PC-3 (cell line): ENCODE data around the gene MRM1. TPM values are rescaled to one million over a fixed set of nuclear protein-coding genes. Genes with fewer than 3 reads are reported as not detected.

Experiments used
- ATAC-seq: fragments of 200-7000 bp; cut with Tn5 transposase; 2 replicates; pipeline ENCODE4 v1.9.1; 2020; ENCODE audit warnings: mild to moderate bottlenecking, moderate library complexity
- BruUV-seq: library from RNA; stranded (reverse); fragments of 400-500 nt; replicated peaks from 2 replicates; lab custom pipeline; 2021; lab: Mats Ljungman, UMichigan
- CTCF ChIA-PET: fragments of 300-600 bp; sonication (Branson Sonifier 250); formaldehyde crosslinking; loops from one replicate; lab custom pipeline; 2022; ENCODE audit warnings: antibody characterized with exemption; lab: Charles Lee
- POLR2A ChIA-PET: fragments of 300-600 bp; sonication (Branson Sonifier 250); formaldehyde crosslinking; loops from one replicate; lab custom pipeline; 2022; ENCODE audit warnings: antibody characterized with exemption; ENCODE audit not compliant: unreplicated experiment; lab: Charles Lee
- DNase-seq: peaks from one replicate; pipeline ENCODE4 v3.0.0-alpha.2; 2015
- H2AFZ ChIP-seq: fragments of 300-600 bp; sonication (generic); 2 replicates; pipeline ENCODE4 v1.6.0; 2016; ENCODE audit warnings: antibody characterized with exemption, low read length
- H3F3A ChIP-seq: fragments of 300-600 bp; sonication (generic); one replicate; pipeline ENCODE4 v1.6.0; 2017; ENCODE audit warnings: antibody characterized with exemption, low read length, control low read depth, mild to moderate bottlenecking; ENCODE audit not compliant: unreplicated experiment
- H3K27ac ChIP-seq: fragments of 300-600 bp; sonication (generic); 2 replicates; pipeline ENCODE4 v1.5.1; 2016; ENCODE audit warnings: mild to moderate bottlenecking, low read length
- H3K27me3 ChIP-seq: fragments of 300-600 bp; sonication (generic); 2 replicates; pipeline ENCODE4 v1.6.1; 2016; ENCODE audit warnings: low read length, mixed read lengths
- H3K36me3 ChIP-seq: fragments of 300-600 bp; sonication (generic); 2 replicates; pipeline ENCODE4 v1.6.1; 2016; ENCODE audit warnings: low read depth, mixed run types, low read length, mixed read lengths
- H3K4me1 ChIP-seq: fragments of 300-600 bp; sonication (generic); 2 replicates; pipeline ENCODE4 v1.5.1; 2016; ENCODE audit warnings: low read length; ENCODE audit not compliant: insufficient read depth
- H3K4me2 ChIP-seq: fragments of 300-600 bp; sonication (generic); 2 replicates; pipeline ENCODE4 v1.6.0; 2016; ENCODE audit warnings: low read length
- H3K4me3 ChIP-seq: fragments of 300-600 bp; sonication (generic); 2 replicates; pipeline ENCODE4 v1.5.1; 2016; ENCODE audit warnings: mild to moderate bottlenecking, low read length, mixed read lengths
- H3K79me2 ChIP-seq: fragments of 300-600 bp; sonication (generic); 2 replicates; pipeline ENCODE4 v1.6.1; 2017; ENCODE audit warnings: low read length, mixed read lengths
- H3K9ac ChIP-seq: fragments of 300-600 bp; sonication (generic); 2 replicates; pipeline ENCODE4 v1.6.0; 2016; ENCODE audit warnings: mild to moderate bottlenecking, low read length
- H3K9me2 ChIP-seq: fragments of 300-600 bp; sonication (generic); replicated peaks from 2 replicates; pipeline ENCODE4 v1.6.1; 2016; ENCODE audit warnings: mixed run types, low read length, mixed read lengths
- H3K9me3 ChIP-seq: fragments of 300-600 bp; sonication (generic); 2 replicates; pipeline ENCODE4 v1.6.1; 2016; ENCODE audit warnings: low read length, mixed read lengths
- H4K20me1 ChIP-seq: fragments of 300-600 bp; sonication (generic); 2 replicates; pipeline ENCODE4 v1.6.1; 2016; ENCODE audit warnings: low read length, mixed read lengths
- EZH2 ChIP-seq: fragments of 300-600 bp; sonication (generic); IDR thresholded peaks from one replicate; pipeline ENCODE4 v1.6.1; 2017; ENCODE audit warnings: antibody characterized with exemption, mild to moderate bottlenecking, low read length; ENCODE audit not compliant: unreplicated experiment
- EZH2phosphoT487 ChIP-seq: fragments of 300-600 bp; sonication (generic); IDR thresholded peaks from 2 replicates; pipeline ENCODE4 v1.6.1; 2018; ENCODE audit warnings: mild to moderate bottlenecking, antibody characterized with exemption, low read length, borderline replicate concordance
- intact Hi-C: fragments of 100-400 bp; cut with micrococcal nuclease; formaldehyde crosslinking; loops from 2 replicates; pipeline ENCODE4 v1.9.0; 2023
- total RNA-seq: library from RNA; depleted of rRNA; stranded (reverse); fragments of >200 nt; gene quantifications from 2 replicates; pipeline ENCODE4 v1.2.3, GENCODE V29; 2014
- TF ChIP-seq, protein P1 (sequence below): fragments of 300-600 bp; sonication (generic); conservative IDR thresholded peaks from 2 replicates; pipeline ENCODE4 v1.5.1; 2017; ENCODE audit warnings: antibody characterized with exemption, low read depth, mild to moderate bottlenecking, low read length

Gene MRM1
- total RNA-seq, 1 experiment from 2014 or later: 9.2 TPM

DNA sequence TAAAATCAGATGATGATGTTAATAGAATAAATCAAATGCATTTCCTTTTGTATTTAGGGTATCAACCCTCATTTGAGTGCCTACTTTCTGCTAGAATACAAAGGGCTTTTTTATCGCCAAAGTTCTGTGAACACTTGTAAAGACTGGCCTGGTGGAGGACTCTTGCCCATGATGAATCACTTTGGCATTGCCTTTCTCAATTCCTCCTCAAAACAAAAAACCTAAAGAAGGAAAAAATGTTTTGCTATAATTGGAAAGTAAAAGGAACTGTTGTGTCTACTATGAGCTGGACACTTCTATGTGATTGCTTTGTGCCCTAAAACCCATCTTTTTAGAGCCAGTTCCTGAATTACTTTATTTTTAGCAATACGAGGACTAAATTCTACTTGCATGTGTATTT lies 22.7 kb upstream of the MRM1 start:
- no peaks in the 10 kb centered on the region for H3F3A ChIP-seq
- TF ChIP-seq EZH2phosphoT487 (no peak), EZH2 (no peak)
- DNase-seq: no peak
- H3K9me2 ChIP-seq: no peaks in the 10 kb centered on the region
- peaks cover 21% of the 10 kb centered on the region for H3K36me3 ChIP-seq
- no TSS peak for BruUV-seq
- H3K27ac ChIP-seq: no peak overlapping the region
- H3K9ac ChIP-seq: no peak overlapping the region
- H3K79me2 ChIP-seq: 0 out of 2 replicates have a peak, but pooled peaks cover 4% of the 10 kb centered on the region
- H3K4me2 ChIP-seq: no peak overlapping the region
- H3K4me1 ChIP-seq: no peaks in the 10 kb centered on the region
- intact Hi-C loops: no loop called here
- POLR2A ChIA-PET: no interaction called here
- no peaks in the 10 kb centered on the region for H3K27me3 ChIP-seq
- CTCF ChIA-PET: no interaction called here
- H2AFZ ChIP-seq: no peak overlapping the region
- H3K4me3 ChIP-seq: no peak overlapping the region
- H4K20me1 ChIP-seq: no peaks in the 10 kb centered on the region; the same call in 1 of the 2 replicates
- no peaks in the 10 kb centered on the region for H3K9me3 ChIP-seq
- no peak for ATAC-seq

DNA sequence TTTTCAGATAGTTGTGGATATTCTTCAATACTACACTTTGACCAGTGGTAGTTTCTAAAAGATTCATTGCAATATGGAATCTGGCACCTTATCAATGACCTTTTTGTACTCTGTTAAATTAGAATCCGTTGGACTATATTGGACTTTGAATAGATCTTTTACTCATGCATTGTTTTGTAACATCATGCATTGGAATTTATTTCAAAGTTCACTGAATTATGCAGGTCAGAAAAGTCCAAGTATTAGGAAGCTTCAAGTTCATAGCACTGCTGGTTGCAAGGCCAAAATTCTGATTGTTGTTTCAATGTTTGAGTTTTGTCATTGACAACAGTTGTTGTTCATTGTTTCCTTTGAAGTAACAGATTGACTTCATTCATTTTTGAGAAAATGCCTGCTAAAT lies 17.6 kb upstream of the MRM1 start:
- Histone ChIP-seq H3K4me3 (no peak overlapping the region), H2AFZ (no peak overlapping the region), H3F3A (no peaks in the 10 kb centered on the region), H3K4me1 (no peaks in the 10 kb centered on the region), H3K27ac (no peak overlapping the region), H3K9me3 (no peaks in the 10 kb centered on the region), H3K79me2 (no peaks in the 10 kb centered on the region), H3K9me2 (no peaks in the 10 kb centered on the region), H4K20me1 (no peaks in the 10 kb centered on the region), H3K36me3 (peaks cover 27% of the 10 kb centered on the region), H3K27me3 (no peaks in the 10 kb centered on the region), H3K9ac (no peak overlapping the region), H3K4me2 (no peak overlapping the region)
- TF ChIP-seq EZH2: no peak
- TF ChIP-seq, protein P1, sequence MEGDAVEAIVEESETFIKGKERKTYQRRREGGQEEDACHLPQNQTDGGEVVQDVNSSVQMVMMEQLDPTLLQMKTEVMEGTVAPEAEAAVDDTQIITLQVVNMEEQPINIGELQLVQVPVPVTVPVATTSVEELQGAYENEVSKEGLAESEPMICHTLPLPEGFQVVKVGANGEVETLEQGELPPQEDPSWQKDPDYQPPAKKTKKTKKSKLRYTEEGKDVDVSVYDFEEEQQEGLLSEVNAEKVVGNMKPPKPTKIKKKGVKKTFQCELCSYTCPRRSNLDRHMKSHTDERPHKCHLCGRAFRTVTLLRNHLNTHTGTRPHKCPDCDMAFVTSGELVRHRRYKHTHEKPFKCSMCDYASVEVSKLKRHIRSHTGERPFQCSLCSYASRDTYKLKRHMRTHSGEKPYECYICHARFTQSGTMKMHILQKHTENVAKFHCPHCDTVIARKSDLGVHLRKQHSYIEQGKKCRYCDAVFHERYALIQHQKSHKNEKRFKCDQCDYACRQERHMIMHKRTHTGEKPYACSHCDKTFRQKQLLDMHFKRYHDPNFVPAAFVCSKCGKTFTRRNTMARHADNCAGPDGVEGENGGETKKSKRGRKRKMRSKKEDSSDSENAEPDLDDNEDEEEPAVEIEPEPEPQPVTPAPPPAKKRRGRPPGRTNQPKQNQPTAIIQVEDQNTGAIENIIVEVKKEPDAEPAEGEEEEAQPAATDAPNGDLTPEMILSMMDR: no peak
- TF ChIP-seq EZH2phosphoT487: no peak
- ChIA-PET CTCF (no interaction called here), POLR2A (no interaction called here)
- DNase-seq (no peak), ATAC-seq (no peak)
- BruUV-seq: no TSS peak
- intact Hi-C loops: no loop called here

GRCh38 chr17:36586138-36586537 lies 15.2 kb upstream of the MRM1 start:
- intact Hi-C loops: no loop called here
- CTCF ChIA-PET: no interaction called here
- no peak for ATAC-seq

More at GRCh38 chr17:36586138-36586537, 15.2 kb upstream of the MRM1 start:
- H3K27me3 ChIP-seq: no peaks in the 10 kb centered on the region
- no peak overlapping the region for H3K9ac ChIP-seq
- no peaks in the 10 kb centered on the region for H3K79me2 ChIP-seq
- no peak overlapping the region for H3K4me3 ChIP-seq
- no peak overlapping the region for H3K27ac ChIP-seq
- no peak overlapping the region for H2AFZ ChIP-seq
- H3F3A ChIP-seq: no peaks in the 10 kb centered on the region
- H3K36me3 ChIP-seq: peaks cover 20% of the 10 kb centered on the region
- H3K9me3 ChIP-seq: no peaks in the 10 kb centered on the region
- BruUV-seq: no TSS peak
- H3K4me1 ChIP-seq: no peaks in the 10 kb centered on the region
- H4K20me1 ChIP-seq: no peaks in the 10 kb centered on the region
- TF ChIP-seq, protein P1: no peak
- no peak for TF ChIP-seq EZH2
- TF ChIP-seq EZH2phosphoT487: no peak
- POLR2A ChIA-PET: no interaction called here
- DNase-seq: no peak
- no peak overlapping the region for H3K4me2 ChIP-seq
- H3K9me2 ChIP-seq: no peaks in the 10 kb centered on the region
